SK-N-SH (cell line): ENCODE data around the gene WDR27. TPM values are rescaled to one million over a fixed set of nuclear protein-coding genes. Genes with fewer than 3 reads are reported as not detected.

Experiments used
- CTCF ChIA-PET: fragments of 300-600, 350-600 bp; formaldehyde crosslinking; extraction: SDS; loops from one replicate; lab custom pipeline; 2021; lab: Yijun Ruan, JAX
- POLR2A ChIA-PET: fragments of 350-600 bp; sonication (Branson Sonifier 250); formaldehyde crosslinking; extraction: SDS; loops from one replicate; lab custom pipeline; 2020; ENCODE audit warnings: antibody characterized with exemption, inconsistent platforms; lab: Yijun Ruan, JAX
- DNase-seq: peaks from one replicate; pipeline ENCODE4 v3.0.0; 2012
- H2AFZ ChIP-seq: fragments of 200-600 bp; sonication (generic); 2 replicates; pipeline ENCODE4 v1.8.1; 2016; ENCODE audit warnings: antibody characterized with exemption, mild to moderate bottlenecking, low read depth
- H3F3A ChIP-seq: fragments of 200-600 bp; sonication (generic); replicated peaks from 2 replicates; pipeline ENCODE3; 2016; ENCODE audit warnings: antibody characterized with exemption, mild to moderate bottlenecking; ENCODE audit not compliant: insufficient read depth
- H3K27ac ChIP-seq, 2 experiments: fragments of 200-500 bp in 1 of 2; fragments of 200-600 bp in 1 of 2; sonication (Bioruptor generic) in 1 of 2; sonication (generic), shearing (Covaris generic) in 1 of 2; 2 replicates each; pipeline versions ENCODE4 v1.5.1 to v1.6.1; 2014 to 2016; ENCODE audit warnings: low read depth in 2 of 2, inconsistent platforms in 1 of 2, low read length in 1 of 2, mild to moderate bottlenecking in 1 of 2, mixed read lengths in 1 of 2
- H3K27me3 ChIP-seq: fragments of 200-600 bp; sonication (generic), shearing (Covaris generic); 2 replicates; pipeline ENCODE4 v1.6.1; 2016; ENCODE audit warnings: mixed run types; ENCODE audit not compliant: insufficient read depth
- H3K36me3 ChIP-seq, 2 experiments: fragments of 200-500 bp in 1 of 2; fragments of 200-600 bp in 1 of 2; sonication (Bioruptor generic) in 1 of 2; sonication (generic) in 1 of 2; replicated peaks in 1 of 2; 2 replicates each; pipeline versions ENCODE3 to v1.5.1; 2014 to 2016; ENCODE audit warnings: low read length in 1 of 2, mild to moderate bottlenecking in 1 of 2; ENCODE audit not compliant: insufficient read depth in 2 of 2, control insufficient read depth in 1 of 2
- H3K4me1 ChIP-seq, 2 experiments: fragments of 200-500 bp in 1 of 2; fragments of 200-600 bp in 1 of 2; sonication (Bioruptor generic) in 1 of 2; sonication (generic), shearing (Covaris generic) in 1 of 2; 2 replicates each; pipeline versions ENCODE4 v1.5.1 to v1.6.1; 2014 to 2016; ENCODE audit warnings: low read depth in 1 of 2, low read length in 1 of 2, mixed run types in 1 of 2; ENCODE audit not compliant: insufficient read depth in 2 of 2, control insufficient read depth in 1 of 2
- H3K4me2 ChIP-seq: fragments of 200-600 bp; sonication (generic), shearing (Covaris generic); 2 replicates; pipeline ENCODE4 v1.6.1; 2017; ENCODE audit warnings: mixed run types
- H3K4me3 ChIP-seq, 2 experiments: fragments of 200-500 bp in 1 of 2; fragments of 200-600 bp in 1 of 2; sonication (Bioruptor generic) in 1 of 2; sonication (generic), shearing (Covaris generic) in 1 of 2; 2 replicates each; pipeline versions ENCODE4 v1.5.1 to v1.8.1; 2014 to 2016; ENCODE audit warnings: low read depth in 2 of 2, inconsistent platforms in 1 of 2, low read length in 1 of 2, mild to moderate bottlenecking in 1 of 2, mixed read lengths in 1 of 2, moderate library complexity in 1 of 2
- H3K79me2 ChIP-seq: fragments of 200-600 bp; sonication (generic); 2 replicates; pipeline ENCODE4 v1.8.1; 2017; ENCODE audit warnings: mild to moderate bottlenecking; ENCODE audit not compliant: insufficient read depth
- H3K9ac ChIP-seq: fragments of 200-600 bp; sonication (generic); 2 replicates; pipeline ENCODE4 v1.6.1; 2017; ENCODE audit warnings: mixed run types
- H3K9me2 ChIP-seq: fragments of 200-600 bp; sonication (generic); 2 replicates; pipeline ENCODE4 v1.6.1; 2017; ENCODE audit warnings: mixed run types
- H3K9me3 ChIP-seq: fragments of 200-600 bp; sonication (generic); 2 replicates; pipeline ENCODE4 v1.6.1; 2017; ENCODE audit warnings: mixed run types, mild to moderate bottlenecking, moderate library complexity
- H4K20me1 ChIP-seq: fragments of 200-600 bp; sonication (generic); 2 replicates; pipeline ENCODE4 v1.6.1; 2017; ENCODE audit warnings: mild to moderate bottlenecking, mixed run types; ENCODE audit not compliant: insufficient read depth
- CHD2 ChIP-seq: fragments of 150-350 bp; IDR thresholded peaks from 2 replicates; pipeline ENCODE4 v1.6.1; 2018; ENCODE audit warnings: low read length; ENCODE audit not compliant: partially characterized antibody
- CTCF ChIP-seq: fragments of 200-600 bp; sonication (generic); IDR thresholded peaks from 2 replicates; pipeline ENCODE4 v1.6.1; 2017; ENCODE audit warnings: antibody characterized with exemption, mild to moderate bottlenecking, moderate library complexity
- FOSL2 ChIP-seq: IDR thresholded peaks from 2 replicates; pipeline ENCODE4 v1.4.0; 2012; ENCODE audit warnings: low read depth, mild to moderate bottlenecking, moderate library complexity, borderline replicate concordance
- IRF3 ChIP-seq: fragments of 150-350 bp; IDR thresholded peaks from 2 replicates; pipeline ENCODE4 v1.6.1; 2016; ENCODE audit warnings: mild to moderate bottlenecking, low read depth, low read length
- MAX ChIP-seq: IDR thresholded peaks from 2 replicates; pipeline ENCODE4 v1.4.0; 2012; ENCODE audit warnings: low read depth
- MXI1 ChIP-seq: IDR thresholded peaks from 2 replicates; pipeline ENCODE4 v1.6.1; 2012; ENCODE audit warnings: mild to moderate bottlenecking, low read depth, low read length, improper control_type of control experiment
- TAF1 ChIP-seq: IDR thresholded peaks from 2 replicates; pipeline ENCODE4 v1.6.1; 2012; ENCODE audit warnings: low read depth, mild to moderate bottlenecking, low read length, moderate library complexity, borderline replicate concordance
- TCF12 ChIP-seq: IDR thresholded peaks from 2 replicates; pipeline ENCODE4 v1.4.0; 2012
- YY1 ChIP-seq: IDR thresholded peaks from 2 replicates; pipeline ENCODE4 v1.4.0; 2012; ENCODE audit warnings: low read depth, mild to moderate bottlenecking
- WGBS: methylation state at CpG from one replicate; pipeline ENCODE4 v1.1.6; 2017; ENCODE audit warnings: low lambda C conversion rate; 5-methylcytosine and 5-hydroxymethylcytosine counted together
- polyA plus RNA-seq, 3 experiments: library from polyadenylated mRNA; depleted of rRNA; stranded (reverse); fragments of >200 nt; gene quantifications; 2 replicates each; pipeline ENCODE4 v1.2.3, GENCODE V29; 2012

WDR27 gene
- polyA plus RNA-seq, 1 of the 3 experiments (the other 2 are of a cell fraction) = 55.6 TPM

- POLR2A ChIA-PET = no interaction called here
- Histone ChIP-seq H3K4me3 (no peak overlapping the region), H3K9ac (no peak overlapping the region), H3K27me3 (no peaks in the 10 kb centered on the region), H3K27ac (no peak overlapping the region), H2AFZ (no peak overlapping the region), H3K9me2 (no peaks in the 10 kb centered on the region), H3K36me3 (no peaks in the 10 kb centered on the region), H4K20me1 (peaks cover 11% of the 10 kb centered on the region), H3K4me1 (peaks cover 4 to 15% of the 10 kb centered on the region in 2 experiments; a peak in 3 of 4 replicates), H3K9me3 (no peaks in the 10 kb centered on the region), H3K4me2 (no peak overlapping the region), H3K79me2 (peaks cover 16% of the 10 kb centered on the region), H3F3A (peaks cover 11% of the 10 kb centered on the region)
- TF ChIP-seq YY1 = no peak
- CTCF ChIA-PET = no interaction called here
- no peak for DNase-seq
These were observed 25.1 kb upstream of the WDR27 start for GRCh38 chr6:169726963-169727362.

- Histone ChIP-seq H3K9me3 (no peaks in the 10 kb centered on the region), H3K36me3 (no peaks in the 10 kb centered on the region), H3K27me3 (no peaks in the 10 kb centered on the region), H3K79me2 (peaks cover 25% of the 10 kb centered on the region), H3K4me1 (peaks cover 8 to 19% of the 10 kb centered on the region in 2 experiments; a peak in 3 of 4 replicates), H3K4me3 (no peak overlapping the region), H3K9me2 (no peaks in the 10 kb centered on the region), H3K4me2 (no peak overlapping the region), H2AFZ (no peak overlapping the region), H3F3A (peaks cover 15% of the 10 kb centered on the region), H4K20me1 (peaks cover 15% of the 10 kb centered on the region), H3K9ac (no peak overlapping the region), H3K27ac (no peak overlapping the region)
- ChIA-PET POLR2A (no interaction called here), CTCF (no interaction called here)
- DNase-seq = no peak
- TF ChIP-seq CTCF (no peak), MAX (no peak), TCF12 (no peak), TAF1 (no peak)
- WGBS = 91% methylated on average over 1 of the region's 1 CpG
These were observed 24.2 kb upstream of the WDR27 start for GRCh38 chr6:169726049-169726400.

- Histone ChIP-seq H2AFZ (peak overlapping the region; percentile 79; the same call in 1 of the 2 replicates), H4K20me1 (peaks cover 15% of the 10 kb centered on the region), H3K36me3 (no peaks in the 10 kb centered on the region), H3K79me2 (peaks cover 32% of the 10 kb centered on the region), H3K4me3 (peak overlapping the region; percentile 65 to 76), H3K9me3 (no peaks in the 10 kb centered on the region), H3K9ac (peak overlapping the region; percentile 69; the same call in 1 of the 2 replicates), H3K4me2 (peak overlapping the region; percentile 90), H3K9me2 (no peaks in the 10 kb centered on the region), H3K27ac (peak overlapping the region; percentile 40 to 93; a peak in 3 of 4 replicates), H3K27me3 (no peaks in the 10 kb centered on the region), H3F3A (peaks cover 15% of the 10 kb centered on the region), H3K4me1 (peaks cover 8 to 19% of the 10 kb centered on the region in 2 experiments; a peak in 3 of 4 replicates)
- POLR2A ChIA-PET = interaction anchor here (0.6 to 2.2 kb wide), 5 partner anchors 10 to 1179 kb away, joined by 3 to 14 read pairs (median 3); partner anchors contain the start of genes C6orf120, ERMARD and WDR27
- DNase-seq = peak; percentile 65
- CTCF ChIA-PET = interaction anchor here (0.9 to 2.6 kb wide), 2 partner anchors 18 to 65 kb away, joined by 3 to 7 read pairs; no protein-coding TSS in a partner anchor
- TF ChIP-seq CHD2 (no peak), FOSL2 (no peak), MXI1 (peak; percentile 24; the same call in 1 of the 2 replicates), IRF3 (no peak), YY1 (no peak)
- WGBS = 30% methylated on average over 26 of the region's 29 CpGs
These were observed 23.6 kb upstream of the WDR27 start for GRCh38 chr6:169725125-169726048.
